ENCODE data around the gene IFITM10. TPM values are rescaled to one million over a fixed set of nuclear protein-coding genes. Genes with fewer than 3 reads are reported as not detected.

Gene IFITM10
- total RNA-seq (2013; cell fraction: nucleolus; rRNA removed): 0.42 TPM in 1 of 2 replicates, not detected in the other
- total RNA-seq (2014; rRNA removed) (0.16 TPM in 1 of 2 replicates, not detected in the other), total RNA-seq (2014; rRNA removed; fragmentation: Illumina TruSeq; extraction: Trizol) (not detected in 2 replicates), total RNA-seq (2021) (not detected in 2 replicates), polyA plus RNA-seq (2011; rRNA removed) (not detected in 2 replicates), polyA plus RNA-seq (2014; fragmentation: Illumina TruSeq; extraction: Trizol) (not detected in 2 replicates), polyA plus RNA-seq (2014; fragmentation: Nextera tagmentation; extraction: Ambion mirVana) (not detected), polyA plus RNA-seq (2014; rRNA removed) (0.10 and 0.27 TPM in 2 replicates), polyA plus RNA-seq (2016; fragmentation: Nextera tagmentation; extraction: Ambion mirVana) (under 1 TPM in 1 of 2 experiments, not detected in 1; 0.04 TPM), polyA minus RNA-seq (2011; rRNA and poly(A)+ RNA removed) (not detected in 2 replicates), Bru-seq, nascent RNA (percentile 19 among the genes with signal in this experiment), BruChase-seq, experiment 1, labeled RNA remaining after a 6-hour chase (percentile 32 among the genes with signal in this experiment), BruChase-seq, experiment 2, labeled RNA remaining after a 2-hour chase (percentile 35 among the genes with signal in this experiment)
- polyA plus RNA-seq (2011; ENCODE audit: low read depth): 0.05 TPM
- not detected in 2 replicates for polyA plus RNA-seq (2011; cell fraction: cytosol; rRNA removed)
- polyA plus RNA-seq (2011; cell fraction: nucleus; rRNA removed): 0.13 TPM in 1 of 2 replicates, not detected in the other
- polyA plus RNA-seq (2012): 0.13 and 0.41 TPM in 2 replicates
- not detected in 2 replicates for polyA minus RNA-seq (2011; cell fraction: cytosol; rRNA and poly(A)+ RNA removed)
- 0.38 TPM in 1 of 2 replicates, not detected in the other for polyA minus RNA-seq (2011; cell fraction: nucleus; rRNA and poly(A)+ RNA removed)
- long read RNA-seq, experiment 1: 0 reads
- long read RNA-seq, experiment 2: 0 reads

DNA sequence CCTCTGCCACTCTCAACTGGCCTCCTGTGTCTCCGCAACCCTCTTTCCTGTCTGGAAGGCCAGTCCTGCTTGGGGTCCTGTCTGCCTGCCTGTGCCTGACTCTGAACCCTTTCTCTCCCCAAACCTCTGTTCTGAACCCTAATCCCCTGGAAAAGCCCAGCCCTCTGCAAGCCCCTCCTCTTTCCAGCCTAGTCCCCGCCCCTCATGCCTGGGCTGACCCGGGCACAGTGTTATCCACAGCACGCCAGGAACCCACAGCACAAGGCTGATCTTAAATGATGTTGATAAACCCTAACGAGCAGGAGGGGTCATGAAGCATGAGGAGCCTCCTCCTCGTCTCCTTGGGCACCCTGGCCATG, at the start of gene IFITM10:
TSS of gene IFITM10 (minus strand) at position 115 of the 359 bp plus-strand sequence. CDS start 153 bp downstream, outside the sequence.
- Histone ChIP-seq H3K79me2 (ENCODE audit: control insufficient read depth, insufficient read depth, low read length) (no peaks in the 10 kb centered on the region), H3K4me2 (ENCODE audit: control insufficient read depth, insufficient read depth) (no peak within 1 kb of the TSS), H2AFZ (ENCODE audit: control insufficient read depth, low read depth, low read length) (no peak within 1 kb of the TSS), H4K20me1 (ENCODE audit: control insufficient read depth, insufficient read depth) (no peaks in the 10 kb centered on the region), H3K9me3 (replicated peaks; ENCODE audit: control insufficient read depth, insufficient read depth, low read length) (no peaks in the 10 kb centered on the region; the same call in 2 of the 3 replicates), H3K4me1 (ENCODE audit: control insufficient read depth, insufficient read depth, low read length) (no peaks in the 10 kb centered on the region), H3K4me3 (no peak within 1 kb of the TSS), H3K9ac (ENCODE audit: control insufficient read depth, insufficient read depth, low read length) (no peak within 1 kb of the TSS), H3K36me3 (ENCODE audit: control insufficient read depth in 2 of 2, insufficient read depth in 2 of 2, low read length in 1 of 2) (no peaks in the 10 kb centered on the region), H3K27ac (ENCODE audit: control insufficient read depth, insufficient read depth) (no peak within 1 kb of the TSS), H3K27me3 (replicated peaks in 1 of 2; ENCODE audit: control insufficient read depth in 2 of 2, insufficient read depth in 2 of 2, low read length in 1 of 2) (no peaks in the 10 kb centered on the region; a peak in 1 of 4 replicates)
- CTCF ChIA-PET: no interaction called here
- intact Hi-C loops (cut with micrococcal nuclease; ENCODE audit: unreplicated experiment) (no loop called here), in situ Hi-C loops (cut with MboI) (no loop called here)
- SMC1A ChIA-PET (ENCODE audit: uncharacterized antibody, unreplicated experiment): no interaction called here
- TF ChIP-seq YBX1 (IDR thresholded peaks at IDR 0.05): no peak
- TF ChIP-seq STAT1 (conservative IDR thresholded peaks at IDR 0.05): no peak
- no peak for TF ChIP-seq ZNF384 (IDR thresholded peaks at IDR 0.05; ENCODE audit: borderline replicate concordance, low read depth, low read length)
- no peak for TF ChIP-seq POLR2A (IDR thresholded peaks at IDR 0.05; ENCODE audit: low read depth, low read length)
- no peak for TF ChIP-seq HCFC1 (IDR thresholded peaks at IDR 0.05; ENCODE audit: low read length)
- TF ChIP-seq KLF5 (IDR thresholded peaks at IDR 0.05; ENCODE audit: partially characterized antibody): no peak
- TF ChIP-seq, protein P1, sequence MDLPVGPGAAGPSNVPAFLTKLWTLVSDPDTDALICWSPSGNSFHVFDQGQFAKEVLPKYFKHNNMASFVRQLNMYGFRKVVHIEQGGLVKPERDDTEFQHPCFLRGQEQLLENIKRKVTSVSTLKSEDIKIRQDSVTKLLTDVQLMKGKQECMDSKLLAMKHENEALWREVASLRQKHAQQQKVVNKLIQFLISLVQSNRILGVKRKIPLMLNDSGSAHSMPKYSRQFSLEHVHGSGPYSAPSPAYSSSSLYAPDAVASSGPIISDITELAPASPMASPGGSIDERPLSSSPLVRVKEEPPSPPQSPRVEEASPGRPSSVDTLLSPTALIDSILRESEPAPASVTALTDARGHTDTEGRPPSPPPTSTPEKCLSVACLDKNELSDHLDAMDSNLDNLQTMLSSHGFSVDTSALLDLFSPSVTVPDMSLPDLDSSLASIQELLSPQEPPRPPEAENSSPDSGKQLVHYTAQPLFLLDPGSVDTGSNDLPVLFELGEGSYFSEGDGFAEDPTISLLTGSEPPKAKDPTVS (IDR thresholded peaks at IDR 0.05; ENCODE audit: low read depth, low read length): no peak
- TF ChIP-seq ZNF274 (IDR thresholded peaks at IDR 0.05; ENCODE audit: insufficient read depth, insufficient read length): no peak
- no peak for TF ChIP-seq IKZF2 (IDR thresholded peaks at IDR 0.05)
- 16% methylated on average over 6 of the region's 6 CpGs for WGBS (ENCODE audit: insufficient coverage, insufficient replicate concordance, low lambda C conversion rate, missing lambda C conversion rate)
- RAD21 ChIA-PET (ENCODE audit: unreplicated experiment): no interaction called here
- POLR2A ChIA-PET: no interaction called here
- ATAC-seq (no peak), DNase-seq (ENCODE audit: low read depth, low spot score) (no peak), FAIRE-seq (no peak)
- BruUV-seq (replicated peaks): no TSS peak

All from GM12878 (cell line).